Fibroblast of lung (primary cell): Measurements from ENCODE around the gene FGD4.

Experiments
- EZH2 ChIP-seq: IDR thresholded peaks from 2 replicates; pipeline ENCODE4 v1.5.1; 2012; ENCODE audit warnings: low read length, control low read depth, mild to moderate bottlenecking; ENCODE audit errors: missing control alignments
- TF ChIP-seq, protein P1 (sequence below), 2 donors: IDR thresholded peaks in 1 of 2; conservative IDR thresholded peaks in 1 of 2; 1 replicate in 1 of 2; 2 replicates in 1 of 2; pipeline ENCODE4 v1.5.1; 2011 to 2012; ENCODE audit warnings: low read length in 2 of 2, control low read depth in 1 of 2, inconsistent platforms in 1 of 2, low read depth in 1 of 2, mild to moderate bottlenecking in 1 of 2

GRCh38 chr12:32477714-32478113, 78.4 kb downstream of the FGD4 start:
- TF ChIP-seq, protein P1, sequence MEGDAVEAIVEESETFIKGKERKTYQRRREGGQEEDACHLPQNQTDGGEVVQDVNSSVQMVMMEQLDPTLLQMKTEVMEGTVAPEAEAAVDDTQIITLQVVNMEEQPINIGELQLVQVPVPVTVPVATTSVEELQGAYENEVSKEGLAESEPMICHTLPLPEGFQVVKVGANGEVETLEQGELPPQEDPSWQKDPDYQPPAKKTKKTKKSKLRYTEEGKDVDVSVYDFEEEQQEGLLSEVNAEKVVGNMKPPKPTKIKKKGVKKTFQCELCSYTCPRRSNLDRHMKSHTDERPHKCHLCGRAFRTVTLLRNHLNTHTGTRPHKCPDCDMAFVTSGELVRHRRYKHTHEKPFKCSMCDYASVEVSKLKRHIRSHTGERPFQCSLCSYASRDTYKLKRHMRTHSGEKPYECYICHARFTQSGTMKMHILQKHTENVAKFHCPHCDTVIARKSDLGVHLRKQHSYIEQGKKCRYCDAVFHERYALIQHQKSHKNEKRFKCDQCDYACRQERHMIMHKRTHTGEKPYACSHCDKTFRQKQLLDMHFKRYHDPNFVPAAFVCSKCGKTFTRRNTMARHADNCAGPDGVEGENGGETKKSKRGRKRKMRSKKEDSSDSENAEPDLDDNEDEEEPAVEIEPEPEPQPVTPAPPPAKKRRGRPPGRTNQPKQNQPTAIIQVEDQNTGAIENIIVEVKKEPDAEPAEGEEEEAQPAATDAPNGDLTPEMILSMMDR (conservative IDR thresholded peaks at IDR 0.05 in 1 of 2, IDR thresholded peaks at IDR 0.05 in 1 of 2; ENCODE audit: low read depth in 1 of 2, low read length in 2 of 2) = no peak
- TF ChIP-seq EZH2 = no peak
